AG10803 (cell line): ENCODE data around the gene AP2A1.

ENCODE experiments used
- DNase-seq: peaks from one replicate; pipeline ENCODE4 v3.0.0; 2010; ENCODE audit warnings: low read depth
- H3K4me3 ChIP-seq: 2 replicates; pipeline ENCODE4 v1.5.1; 2011; ENCODE audit warnings: mild to moderate bottlenecking, low read length, control low read depth
- CTCF ChIP-seq: conservative IDR thresholded peaks from 2 replicates; pipeline ENCODE4 v1.5.1; 2011; ENCODE audit warnings: mild to moderate bottlenecking, low read length, control low read depth, inconsistent platforms

AP2A1 gene

GRCh38 chr19:49801966-49802661 is 35.3 kb downstream of the AP2A1 start:
- peak; percentile 49 for TF ChIP-seq CTCF
- H3K4me3 ChIP-seq = peak overlapping the region; percentile 45
- DNase-seq = peak; percentile 84

DNA sequence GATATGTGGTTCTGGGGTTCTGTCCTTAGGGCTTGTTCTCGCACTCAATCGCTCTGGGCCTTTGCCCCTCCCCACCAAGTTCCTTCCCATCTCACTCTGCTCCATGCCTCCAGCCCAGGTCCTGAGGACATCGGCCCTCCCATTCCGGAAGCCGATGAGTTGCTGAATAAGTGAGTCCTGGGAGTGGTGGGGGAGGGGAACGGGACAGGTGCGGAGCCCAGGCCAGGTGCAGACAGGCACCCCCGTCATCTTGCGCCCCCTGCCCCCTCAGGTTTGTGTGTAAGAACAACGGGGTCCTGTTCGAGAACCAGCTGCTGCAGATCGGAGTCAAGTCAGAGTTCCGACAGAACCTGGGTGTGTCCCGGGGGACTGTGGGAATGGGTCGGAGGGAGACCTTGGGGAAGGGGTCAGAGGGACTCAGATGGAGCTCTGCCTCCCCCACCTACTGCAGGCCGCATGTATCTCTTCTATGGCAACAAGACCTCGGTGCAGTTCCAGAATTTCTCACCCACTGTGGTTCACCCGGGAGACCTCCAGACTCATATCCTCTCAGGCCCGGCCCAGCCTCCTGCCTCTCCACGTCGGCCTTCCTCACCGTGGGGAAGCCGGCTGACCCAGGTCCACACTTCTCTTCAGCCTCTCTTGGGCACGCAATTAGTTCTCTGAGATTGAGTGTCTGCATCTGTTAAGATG is 36.2 kb downstream of the AP2A1 start:
- TF ChIP-seq CTCF = no peak

GRCh38 chr19:49803529-49803856 is 36.7 kb downstream of the AP2A1 start:
- H3K4me3 ChIP-seq = no peak overlapping the region
- DNase-seq = no peak
- no peak for TF ChIP-seq CTCF

More for the DNA sequence above, 36.2 kb downstream of the AP2A1 start:
- no peak overlapping the region for H3K4me3 ChIP-seq
- DNase-seq = no peak

DNA sequence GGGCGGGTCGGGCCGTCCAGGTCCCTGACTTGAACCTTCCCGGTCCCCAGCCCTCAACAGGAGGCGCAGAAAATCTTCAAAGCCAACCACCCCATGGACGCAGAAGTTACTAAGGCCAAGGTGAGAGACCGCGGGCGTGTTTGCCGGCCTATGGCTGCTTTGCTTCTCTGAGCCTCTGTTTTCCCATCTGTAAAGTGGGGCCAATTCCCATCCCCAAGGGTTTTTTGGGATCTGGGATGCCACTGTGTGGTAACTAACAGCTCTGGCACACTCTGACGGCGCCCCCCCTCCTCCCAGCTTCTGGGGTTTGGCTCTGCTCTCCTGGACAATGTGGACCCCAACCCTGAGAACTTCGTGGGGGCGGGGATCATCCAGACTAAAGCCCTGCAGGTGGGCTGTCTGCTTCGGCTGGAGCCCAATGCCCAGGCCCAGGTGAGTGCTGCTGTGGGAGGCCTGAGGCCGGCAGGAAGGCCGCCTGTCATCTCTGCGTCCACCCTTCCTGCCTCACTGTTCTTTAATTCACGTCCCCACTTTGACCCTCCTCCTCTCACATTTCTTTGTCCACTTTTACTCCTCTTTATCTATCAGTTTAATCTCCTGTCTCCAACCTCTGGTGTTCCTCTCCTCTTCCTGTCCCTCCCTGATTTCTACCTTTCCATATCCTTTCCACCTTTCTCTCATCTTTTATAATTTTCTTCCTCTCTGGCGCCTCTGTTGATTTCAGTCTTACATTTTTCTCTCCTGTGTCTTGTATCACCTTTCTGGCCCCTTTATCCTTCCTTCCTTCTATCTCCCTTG is 39.2 kb downstream of the AP2A1 start:
- no peak for DNase-seq
- no peak for TF ChIP-seq CTCF
- no peak overlapping the region for H3K4me3 ChIP-seq

DNA sequence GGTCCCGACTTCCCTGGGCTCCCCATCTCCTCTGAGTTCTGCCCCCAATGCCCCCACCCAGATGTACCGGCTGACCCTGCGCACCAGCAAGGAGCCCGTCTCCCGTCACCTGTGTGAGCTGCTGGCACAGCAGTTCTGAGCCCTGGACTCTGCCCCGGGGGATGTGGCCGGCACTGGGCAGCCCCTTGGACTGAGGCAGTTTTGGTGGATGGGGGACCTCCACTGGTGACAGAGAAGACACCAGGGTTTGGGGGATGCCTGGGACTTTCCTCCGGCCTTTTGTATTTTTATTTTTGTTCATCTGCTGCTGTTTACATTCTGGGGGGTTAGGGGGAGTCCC is 39.8 kb downstream of the AP2A1 start:
- no peak for TF ChIP-seq CTCF
- H3K4me3 ChIP-seq = no peak overlapping the region
- no peak for DNase-seq

- H3K4me3 ChIP-seq = no peak overlapping the region
- DNase-seq = no peak
- TF ChIP-seq CTCF = no peak
Measured at GRCh38 chr19:49807058-49807903, 40.5 kb downstream of the AP2A1 start.
